Activated CD4-positive, alpha-beta T cell treated with anti-CD3 and anti-CD28 coated beads, Interleukin-2, amount 50 U/mL, for 4 hours (primary cell): Measurements from ENCODE around the gene WBP1L.
A peak's percentile ranks its signal among the peaks of the same experiment; 100 is the strongest.

Experiments
- DNase-seq, 2 experiments: peaks; one replicate each; pipeline ENCODE4 v3.0.0-alpha.2; 2020

The WBP1L gene

GRCh38 chr10:102781921-102782557, 38.3 kb downstream of the WBP1L start:
- DNase-seq = no peak

- no peak for DNase-seq
Observed at GRCh38 chr10:102782673-102783551, 39.2 kb downstream of the WBP1L start.

DNA sequence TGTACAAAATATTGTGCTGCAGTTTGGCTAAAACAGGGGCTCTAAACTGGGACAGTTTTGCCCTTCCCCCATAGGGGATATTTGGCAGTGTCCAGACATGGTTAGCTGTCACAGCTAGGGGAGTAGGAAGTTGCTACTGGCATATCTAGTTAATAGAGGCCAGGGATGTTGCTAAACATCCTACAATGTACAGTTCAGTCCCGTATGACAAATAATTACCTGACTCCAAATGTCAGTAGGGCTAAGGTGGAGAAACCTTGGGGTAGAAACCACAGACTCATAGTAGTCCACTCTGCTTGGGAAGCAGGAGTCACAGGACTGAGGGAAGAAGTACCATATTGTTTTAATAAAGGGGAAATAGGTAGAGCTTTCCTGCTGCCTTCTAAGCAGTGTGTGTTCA, 39.8 kb downstream of the WBP1L start:
- no peak for DNase-seq

DNA sequence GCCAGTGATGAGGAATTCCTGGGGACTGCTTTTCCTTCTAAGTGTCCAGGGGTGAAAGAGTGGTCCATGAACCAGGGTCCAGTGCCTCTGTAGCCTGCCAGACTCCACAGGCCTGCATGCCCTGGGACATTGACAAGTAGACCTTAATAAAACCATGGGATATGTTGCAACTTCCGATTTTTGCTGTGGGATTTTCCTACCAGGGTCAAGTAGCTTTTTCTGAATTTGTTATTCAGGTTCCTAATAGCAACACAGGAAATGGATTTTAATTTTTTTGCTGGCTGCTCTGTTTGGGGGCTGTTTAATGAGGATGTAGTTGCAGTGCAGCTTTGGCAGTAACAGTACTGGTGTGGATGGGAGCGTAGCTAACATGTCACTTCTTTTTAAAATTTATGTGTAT, 42.1 kb downstream of the WBP1L start:
- DNase-seq = no peak

DNA sequence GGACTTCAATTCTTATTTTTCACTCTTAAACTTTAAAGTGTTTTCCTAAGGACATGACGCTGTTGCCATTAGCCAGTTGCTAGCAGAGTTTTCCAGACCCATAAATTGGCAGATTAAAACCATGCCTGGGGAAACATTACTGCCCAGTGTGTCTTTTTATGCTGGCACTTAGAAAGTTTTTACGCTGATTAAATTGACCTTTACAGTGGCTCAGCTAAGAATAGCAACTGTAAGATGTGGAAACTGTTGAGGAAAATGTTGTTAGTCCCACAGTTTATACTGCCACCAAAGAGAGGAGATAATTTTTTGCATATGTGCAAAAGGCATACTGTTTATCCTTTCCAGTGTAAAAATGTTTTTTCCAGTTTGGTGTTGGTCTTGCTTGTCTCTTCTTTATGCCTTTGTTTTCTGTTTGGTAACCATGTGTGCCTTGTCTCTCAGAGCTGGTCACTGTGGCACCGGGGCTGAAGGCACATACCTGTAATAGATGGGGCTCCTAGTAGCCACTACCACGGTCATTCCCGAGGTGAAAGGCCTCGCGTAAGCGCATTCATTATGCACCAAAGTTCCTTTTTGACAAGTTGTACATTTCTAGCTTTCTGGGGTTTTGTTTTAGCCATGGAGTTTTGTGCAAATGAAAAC, 48.1 kb downstream of the WBP1L start:
- no peak for DNase-seq

- DNase-seq = no peak
Observed at GRCh38 chr10:102795453-102796406, 52.0 kb downstream of the WBP1L start.

DNA sequence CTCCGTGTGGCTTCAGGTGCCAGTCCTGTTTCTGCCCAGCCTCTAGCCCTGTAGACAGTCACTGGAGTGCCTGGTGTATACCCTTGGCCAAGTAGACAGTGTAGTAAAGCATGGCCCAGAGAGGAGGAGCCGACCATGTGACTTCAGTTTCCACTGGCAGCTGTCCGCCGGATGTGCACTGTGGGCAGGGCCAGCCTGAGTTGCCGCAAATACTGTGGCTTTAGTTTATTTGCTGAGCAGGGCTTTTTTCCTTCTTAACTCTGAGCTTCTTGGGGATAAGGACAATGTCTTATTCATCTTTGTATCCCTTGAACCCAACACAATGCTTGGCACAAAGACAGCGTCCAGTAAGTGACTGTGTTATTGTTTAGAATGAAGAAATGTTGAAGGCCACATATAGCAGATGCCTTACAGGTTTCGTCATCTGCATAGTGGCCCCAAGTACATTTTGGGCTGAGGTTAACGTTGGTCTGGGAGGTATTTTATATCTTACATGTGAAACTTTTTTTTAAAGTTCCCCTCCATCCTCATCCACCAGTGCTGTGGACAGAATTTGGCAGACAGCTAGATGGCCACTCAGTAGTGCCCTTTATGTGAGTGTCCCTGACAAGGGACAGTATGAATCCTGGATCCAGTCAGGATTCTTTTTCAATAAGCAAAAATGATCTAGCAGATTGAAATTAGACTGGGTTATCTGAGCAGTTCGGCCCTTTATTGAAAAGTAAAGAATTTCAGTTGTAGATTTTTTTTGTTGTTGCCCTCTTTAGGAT, 52.8 kb downstream of the WBP1L start:
- peak; percentile 15 to 19 for DNase-seq

GRCh38 chr10:102799691-102800471, 56.1 kb downstream of the WBP1L start:
- no peak for DNase-seq

DNA sequence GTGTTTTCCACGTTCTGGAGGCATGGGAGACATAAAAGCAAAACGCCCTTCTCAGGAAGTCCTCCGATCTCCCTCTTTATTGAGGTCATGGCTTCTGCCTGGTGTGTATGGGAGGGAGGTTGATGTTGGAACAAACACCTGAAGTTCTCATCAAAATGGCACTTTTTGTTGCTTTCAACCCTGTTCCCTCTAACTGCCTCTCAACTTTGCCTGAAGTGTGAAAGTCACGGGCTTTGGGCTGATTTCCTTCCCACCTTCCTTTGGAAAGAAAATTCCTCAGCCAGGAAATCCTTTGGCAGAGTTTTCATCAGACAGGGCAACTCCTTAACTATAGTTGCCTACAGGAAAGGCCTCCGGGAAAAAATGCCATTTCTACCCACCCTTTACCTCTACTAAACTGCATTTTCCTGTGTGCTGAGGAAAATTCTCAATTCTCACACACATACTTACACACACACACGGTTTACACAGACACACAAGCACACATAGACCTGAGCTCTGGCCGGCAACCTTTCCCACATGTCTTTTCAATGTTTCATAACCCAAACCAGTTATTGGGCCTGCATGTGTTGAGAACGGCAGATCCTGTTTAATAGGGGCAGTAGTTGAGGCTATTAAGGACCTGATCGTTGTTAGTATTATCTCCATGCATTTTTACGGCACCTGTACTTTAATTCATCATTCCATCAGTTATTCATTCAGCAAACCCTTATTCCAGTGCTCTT, 57.0 kb downstream of the WBP1L start:
- DNase-seq = no peak

DNA sequence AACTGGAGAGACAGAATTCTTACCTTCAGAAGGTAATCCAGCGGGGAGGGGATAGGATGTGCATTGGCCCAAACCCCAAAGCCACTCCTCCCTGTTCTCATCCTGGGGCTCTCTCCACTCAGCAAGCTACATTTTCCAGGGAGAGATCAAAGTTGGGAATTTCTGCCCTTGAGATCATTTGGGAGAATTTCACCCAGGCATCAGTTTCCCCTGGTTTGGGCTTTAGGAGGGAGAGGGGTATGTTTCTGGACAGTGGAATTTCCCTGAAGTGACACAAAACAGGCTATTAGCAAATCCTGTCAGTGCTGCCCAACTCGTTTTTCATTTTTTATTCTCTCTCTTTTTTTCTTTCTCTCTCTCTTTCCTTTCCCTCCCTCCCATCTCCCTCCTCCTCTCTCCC, 57.7 kb downstream of the WBP1L start:
- no peak for DNase-seq

GRCh38 chr10:102801978-102802377, 58.2 kb downstream of the WBP1L start:
- DNase-seq = no peak

DNA sequence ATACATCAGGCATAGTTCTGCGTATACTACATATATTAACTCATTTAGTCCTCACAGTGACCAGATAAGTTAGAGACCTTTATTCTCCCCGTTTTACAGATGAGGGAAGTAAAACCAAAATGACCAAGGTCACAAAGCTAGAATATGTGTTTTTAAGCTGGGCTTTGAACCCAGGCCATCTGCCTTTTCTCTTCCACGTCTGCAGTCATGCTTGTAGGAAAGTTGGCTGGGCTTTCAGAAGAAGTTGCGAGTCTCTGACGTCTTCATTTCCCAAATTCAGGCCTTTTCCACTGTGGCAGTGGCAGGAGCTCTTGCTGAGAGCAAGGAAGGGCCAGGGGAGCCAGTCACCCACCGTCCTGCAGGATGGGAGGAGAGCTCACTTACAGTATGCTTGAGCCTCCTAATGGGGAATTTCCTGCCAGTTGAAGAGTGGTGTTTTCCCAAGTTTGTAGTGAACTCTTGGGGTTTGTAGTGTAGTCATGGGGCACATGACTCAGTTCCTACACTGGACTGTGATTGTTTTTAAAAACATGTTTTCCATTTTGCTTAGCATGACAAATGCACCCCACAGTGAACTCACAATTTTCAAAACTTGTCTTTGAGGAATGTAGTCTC, 59.3 kb downstream of the WBP1L start:
- no peak for DNase-seq

GRCh38 chr10:102804382-102805055, 60.8 kb downstream of the WBP1L start:
- DNase-seq = no peak

DNA sequence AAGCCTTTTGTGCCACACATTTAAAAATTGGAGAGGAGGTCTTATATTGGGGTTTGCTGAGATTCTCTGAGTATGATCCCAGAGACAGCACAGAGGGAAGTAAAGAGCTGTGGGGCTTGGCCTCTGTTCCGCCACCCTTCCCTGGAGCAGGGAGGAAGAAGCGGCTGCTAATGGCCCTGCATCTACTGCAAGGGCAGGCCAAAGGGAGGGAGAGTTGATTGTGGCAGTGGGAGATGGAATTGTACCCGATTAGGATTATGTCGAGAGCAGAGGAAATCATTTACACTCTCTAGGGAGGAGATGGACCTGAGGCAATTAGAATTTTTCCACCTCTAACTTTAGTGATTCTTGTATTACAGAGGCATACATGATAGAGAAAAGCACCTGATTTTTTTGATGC, 64.6 kb downstream of the WBP1L start:
- no peak for DNase-seq

DNA sequence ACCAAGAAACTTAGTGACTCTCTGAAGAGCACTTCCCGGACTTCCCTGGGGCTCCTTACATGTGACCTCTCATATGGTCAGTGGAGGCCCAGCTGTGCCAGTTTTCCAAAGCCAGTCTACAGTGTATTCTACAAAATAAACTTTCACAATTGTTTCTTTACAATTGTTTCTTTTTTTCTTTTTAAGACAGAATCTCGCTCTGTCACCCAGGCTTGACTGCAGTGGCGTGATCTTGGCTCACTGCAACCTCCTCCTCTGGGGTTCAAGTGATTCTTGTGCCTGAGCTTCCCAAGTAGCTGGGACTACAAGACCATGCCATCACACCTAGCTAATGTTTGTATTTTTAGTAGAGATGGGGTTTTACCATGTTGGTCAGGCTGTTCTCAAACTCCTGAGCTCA, 67.6 kb downstream of the WBP1L start:
- DNase-seq = no peak

- no peak for DNase-seq
Observed at GRCh38 chr10:102812231-102812876, 68.6 kb downstream of the WBP1L start.

DNA sequence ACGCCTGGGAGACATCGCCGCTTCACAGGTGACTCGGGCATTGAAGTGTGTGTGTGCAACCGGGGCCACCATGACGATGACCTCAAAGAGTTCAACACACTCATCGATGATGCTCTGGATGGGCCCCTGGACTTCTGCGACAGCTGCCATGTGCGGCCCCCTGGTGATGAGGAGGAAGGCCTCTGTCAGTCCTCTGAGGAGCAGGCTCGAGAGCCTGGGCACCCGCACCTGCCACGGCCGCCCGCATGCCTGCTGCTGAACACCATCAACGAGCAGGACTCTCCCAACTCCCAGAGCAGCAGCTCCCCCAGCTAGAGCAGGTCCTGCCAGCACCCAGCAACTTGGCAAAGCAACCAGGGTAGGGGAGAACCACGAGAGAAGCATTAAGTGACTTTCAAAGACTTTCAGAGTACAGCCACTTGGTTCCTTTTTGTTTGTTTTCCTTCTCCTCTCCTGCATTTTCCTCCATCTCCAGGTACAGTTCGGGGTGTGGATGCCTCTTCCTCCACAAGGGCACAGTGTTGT, 69.3 kb downstream of the WBP1L start:
- no peak for DNase-seq

DNA sequence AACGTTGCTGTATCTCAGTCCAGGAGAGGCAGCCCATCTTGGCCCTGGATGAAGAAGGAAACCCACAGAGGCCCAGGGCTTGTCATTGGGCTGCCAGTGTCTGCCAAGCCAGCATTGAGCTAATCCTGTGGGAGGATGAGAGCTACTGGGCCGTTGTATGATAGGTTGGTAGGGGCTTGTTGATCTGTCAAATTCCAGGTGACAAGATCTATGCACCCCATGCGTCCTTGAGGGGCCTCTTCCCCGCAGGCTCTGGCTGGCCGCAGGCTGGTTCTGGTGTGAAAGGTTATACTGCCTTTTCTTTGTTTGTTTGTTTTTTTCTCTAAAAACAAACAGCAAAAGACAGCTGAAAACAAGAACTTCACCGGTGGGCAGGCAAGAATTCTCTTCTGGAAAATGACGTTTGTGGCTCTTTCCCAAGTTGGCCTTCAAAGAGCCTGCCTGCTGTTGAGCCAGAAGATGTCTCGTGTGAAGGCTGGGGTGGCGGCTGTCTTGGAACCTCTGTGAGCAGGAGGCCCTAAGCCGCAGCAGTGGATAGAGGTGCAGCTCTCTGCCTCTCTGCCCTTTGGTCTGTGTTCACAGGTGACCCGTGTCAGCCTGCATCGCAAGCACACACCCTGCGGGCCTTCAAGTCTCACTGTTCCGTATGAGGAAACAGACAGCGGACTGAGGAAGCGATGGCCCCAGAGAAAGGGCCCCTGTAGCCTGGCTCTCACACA, 70.1 kb downstream of the WBP1L start:
- no peak for DNase-seq
